H9 (cell line): ENCODE results near the gene PSKH1. TPM values are rescaled to one million over a fixed set of nuclear protein-coding genes. Genes with fewer than 3 reads are reported as not detected.
A peak's percentile ranks its signal among the peaks of the same experiment; 100 is the strongest.

Experiments used
- DNase-seq: peaks from one replicate; pipeline ENCODE4 v3.0.0-alpha.2; 2017
- H2AFZ ChIP-seq: one replicate; pipeline ENCODE4 v1.6.1; 2013; ENCODE audit warnings: mild to moderate bottlenecking, low read length, control low read depth, moderate library complexity
- H2AK5ac ChIP-seq: 2 replicates; pipeline ENCODE4 v1.6.1; 2013; ENCODE audit warnings: low read length, control low read depth, mixed read lengths; ENCODE audit not compliant: insufficient read length
- H2BK120ac ChIP-seq: one replicate; pipeline ENCODE4 v1.6.1; 2013; ENCODE audit warnings: low read depth, mild to moderate bottlenecking, low read length, control low read depth, inconsistent platforms; ENCODE audit not compliant: poor library complexity, severe bottlenecking
- H2BK12ac ChIP-seq: 2 replicates; pipeline ENCODE4 v1.6.1; 2013; ENCODE audit warnings: low read length, control low read depth, mixed read lengths, low read depth; ENCODE audit not compliant: insufficient read length
- H2BK15ac ChIP-seq: 2 replicates; pipeline ENCODE4 v1.6.1; 2013; ENCODE audit warnings: low read depth, low read length, control low read depth
- H2BK20ac ChIP-seq: one replicate; pipeline ENCODE4 v1.6.1; 2013; ENCODE audit warnings: low read depth, mild to moderate bottlenecking, low read length, control low read depth, inconsistent platforms; ENCODE audit not compliant: poor library complexity, severe bottlenecking
- H2BK5ac ChIP-seq: 2 replicates; pipeline ENCODE4 v1.6.1; 2013; ENCODE audit warnings: low read length, control low read depth, mixed read lengths; ENCODE audit not compliant: insufficient read length
- H3K14ac ChIP-seq: 2 replicates; pipeline ENCODE4 v1.6.1; 2013; ENCODE audit warnings: low read length, control low read depth; ENCODE audit not compliant: insufficient read depth
- H3K18ac ChIP-seq: 2 replicates; pipeline ENCODE4 v1.6.1; 2013; ENCODE audit warnings: low read depth, mild to moderate bottlenecking, mixed read lengths, low read length, control low read depth; ENCODE audit not compliant: insufficient read length
- H3K23ac ChIP-seq: 2 replicates; pipeline ENCODE4 v1.6.1; 2013; ENCODE audit warnings: low read length, control low read depth, mixed read lengths, low read depth; ENCODE audit not compliant: insufficient read length
- H3K23me2 ChIP-seq: 2 replicates; pipeline ENCODE4 v1.6.1; 2013; ENCODE audit warnings: low read depth, mild to moderate bottlenecking, mixed read lengths, low read length, control low read depth; ENCODE audit not compliant: insufficient read length, poor library complexity, severe bottlenecking
- H3K27ac ChIP-seq: 2 replicates; pipeline ENCODE4 v1.5.1; 2013; ENCODE audit warnings: low read length, control low read depth, mixed read lengths, low read depth; ENCODE audit not compliant: insufficient read length
- H3K27me3 ChIP-seq: 2 replicates; pipeline ENCODE4 v1.6.1; 2013; ENCODE audit warnings: low read length, control low read depth, inconsistent platforms; ENCODE audit not compliant: insufficient read depth
- H3K4ac ChIP-seq: 2 replicates; pipeline ENCODE4 v1.6.1; 2013; ENCODE audit warnings: low read depth, mild to moderate bottlenecking, control low read depth, inconsistent platforms, low read length, moderate library complexity
- H3K4me1 ChIP-seq: 2 replicates; pipeline ENCODE4 v1.6.1; 2013; ENCODE audit warnings: low read length, control low read depth, inconsistent platforms; ENCODE audit not compliant: insufficient read depth
- H3K4me2 ChIP-seq: 2 replicates; pipeline ENCODE4 v1.6.1; 2013; ENCODE audit warnings: low read length, control low read depth, mixed read lengths; ENCODE audit not compliant: insufficient read length, insufficient read depth
- H3K56ac ChIP-seq: 2 replicates; pipeline ENCODE4 v1.6.1; 2013; ENCODE audit warnings: low read depth, mild to moderate bottlenecking, mixed read lengths, low read length, control low read depth; ENCODE audit not compliant: insufficient read length
- H3K79me1 ChIP-seq: 2 replicates; pipeline ENCODE4 v1.6.1; 2013; ENCODE audit warnings: low read depth, mild to moderate bottlenecking, moderate library complexity, low read length, control low read depth, inconsistent platforms; ENCODE audit not compliant: insufficient read depth, poor library complexity, severe bottlenecking
- H3K79me2 ChIP-seq: 2 replicates; pipeline ENCODE4 v1.6.1; 2013; ENCODE audit warnings: low read length, control low read depth, inconsistent platforms; ENCODE audit not compliant: insufficient read depth
- H3K9ac ChIP-seq: 2 replicates; pipeline ENCODE4 v1.6.1; 2013; ENCODE audit warnings: low read length, control low read depth, mixed read lengths; ENCODE audit not compliant: insufficient read length; ENCODE audit errors: extremely low read depth
- H3K9me3 ChIP-seq: one replicate; pipeline ENCODE4 v1.6.1; 2013; ENCODE audit warnings: low read depth, low read length, inconsistent platforms; ENCODE audit not compliant: control insufficient read depth
- H3T11ph ChIP-seq: one replicate; pipeline ENCODE4 v1.6.1; 2013; ENCODE audit warnings: mild to moderate bottlenecking, low read length, control low read depth, inconsistent platforms
- H4K20me1 ChIP-seq: one replicate; pipeline ENCODE4 v1.6.1; 2013; ENCODE audit not compliant: control insufficient read depth, insufficient read length, insufficient read depth
- H4K5ac ChIP-seq: 2 replicates; pipeline ENCODE4 v1.6.1; 2013; ENCODE audit warnings: low read depth, mild to moderate bottlenecking, mixed read lengths, low read length, control low read depth; ENCODE audit not compliant: insufficient read length
- H4K8ac ChIP-seq: replicated peaks from 2 replicates; pipeline ENCODE4 v1.6.1; 2013; ENCODE audit warnings: low read length, control low read depth, mixed read lengths, low read depth; ENCODE audit not compliant: insufficient read length
- H4K91ac ChIP-seq: 2 replicates; pipeline ENCODE4 v1.6.1; 2013; ENCODE audit warnings: low read depth, mild to moderate bottlenecking, moderate library complexity, mixed read lengths, low read length, control low read depth; ENCODE audit not compliant: insufficient read length
- H3K27ac Mint-ChIP-seq, 3 experiments: 2 replicates in 2 of 3; 3 replicates in 1 of 3; pipeline ENCODE4 v1.8.0; 2020 to 2021; ENCODE audit warnings: mixed read lengths in 3 of 3, mild to moderate bottlenecking in 1 of 3, moderate library complexity in 1 of 3
- H3K27me3 Mint-ChIP-seq: 2 replicates; pipeline ENCODE4 v1.8.0; 2021; ENCODE audit warnings: low read depth, mild to moderate bottlenecking, moderate library complexity, mixed read lengths
- H3K36me3 Mint-ChIP-seq, 3 experiments: 2 replicates in 2 of 3; 3 replicates in 1 of 3; pipeline ENCODE4 v1.8.0; 2020 to 2021; ENCODE audit warnings: low read depth in 3 of 3, mixed read lengths in 3 of 3; ENCODE audit not compliant: insufficient read depth in 1 of 3
- H3K4me1 Mint-ChIP-seq, 2 experiments: 2 replicates each; pipeline ENCODE4 v1.8.0; 2020; ENCODE audit warnings: mixed read lengths in 2 of 2
- H3K4me3 Mint-ChIP-seq, 2 experiments: 2 replicates in 1 of 2; 3 replicates in 1 of 2; pipeline ENCODE4 v1.8.0; 2020 to 2021; ENCODE audit warnings: mild to moderate bottlenecking in 2 of 2, mixed read lengths in 2 of 2, moderate library complexity in 1 of 2
- H3K9me3 Mint-ChIP-seq, 2 experiments: 2 replicates in 1 of 2; 3 replicates in 1 of 2; pipeline ENCODE4 v1.8.0; 2020; ENCODE audit warnings: mild to moderate bottlenecking in 2 of 2, mixed read lengths in 2 of 2, moderate library complexity in 1 of 2
- WGBS: extraction: QIAGEN DNeasy Blood & Tissue Kit; methylation state at CpG from one replicate; pipeline ENCODE4 v1.1.7; 2013; ENCODE audit warnings: missing lambda C conversion rate, low lambda C conversion rate, mixed read lengths; ENCODE audit not compliant: insufficient read length; ENCODE audit errors: extremely low coverage; 5-methylcytosine and 5-hydroxymethylcytosine counted together
- total RNA-seq: library from RNA; stranded (reverse); gene quantifications from 2 replicates; pipeline ENCODE4 v1.2.1, GENCODE V29; 2021
- TF ChIP-seq, protein P1 (sequence below): fragments of 200-600 bp; sonication (generic); conservative IDR thresholded peaks from 3 replicates; pipeline ENCODE4 v1.8.0; 2021; ENCODE audit warnings: antibody characterized with exemption, mild to moderate bottlenecking

The PSKH1 gene
- total RNA-seq, 1 experiment from 2014 or later, result 29.1 TPM

GRCh38 chr16:67846063-67846319, 47.1 kb upstream of the PSKH1 start:
- Mint-ChIP-seq H3K27me3 (no peaks in the 10 kb centered on the region), H3K4me1 (peaks cover 46 to 50% of the 10 kb centered on the region in 2 experiments)
- no peaks in the 10 kb centered on the region for H4K20me1 ChIP-seq

More at GRCh38 chr16:67846063-67846319, 47.1 kb upstream of the PSKH1 start:
- H3K27me3 ChIP-seq, result no peaks in the 10 kb centered on the region
- H3K79me1 ChIP-seq, result no peaks in the 10 kb centered on the region
- peak overlapping the region; percentile 73 to 91 for H3K4me3 Mint-ChIP-seq
- peak overlapping the region; percentile 61 for H3K27ac ChIP-seq
- no peak overlapping the region for H2AK5ac ChIP-seq
- no peak for DNase-seq
- no peak overlapping the region for H4K91ac ChIP-seq
- H3K9me3 Mint-ChIP-seq, result peaks cover 0 to 2% of the 10 kb centered on the region in 2 experiments; a peak in 1 of 5 replicates
- no peak overlapping the region for H4K5ac ChIP-seq
- no peak overlapping the region for H2BK5ac ChIP-seq
- H2BK15ac ChIP-seq, result no peak overlapping the region
- H2BK12ac ChIP-seq, result no peak overlapping the region
- peak overlapping the region; percentile 93 to 98 (median 96); a peak in 6 of 7 replicates for H3K27ac Mint-ChIP-seq
- WGBS, result no CpG with 5 or more reads among the region's 2 CpGs
- peak overlapping the region; percentile 80 for H3K9ac ChIP-seq
- H2AFZ ChIP-seq, result no peak overlapping the region
- no peak overlapping the region for H4K8ac ChIP-seq
- H3K23me2 ChIP-seq, result peaks cover 14% of the 10 kb centered on the region
- no peak overlapping the region for H2BK120ac ChIP-seq
- H3K4me1 ChIP-seq, result peaks cover 10% of the 10 kb centered on the region; the same call in 1 of the 2 replicates
- no peak overlapping the region for H3T11ph ChIP-seq
- no peak overlapping the region for H3K23ac ChIP-seq
- no peak overlapping the region for H2BK20ac ChIP-seq
- H3K36me3 Mint-ChIP-seq, result peaks cover 11 to 22% (median 14%) of the 10 kb centered on the region in 3 experiments
- peak overlapping the region; percentile 82 for H3K4me2 ChIP-seq
- peak overlapping the region; percentile 81 for H3K14ac ChIP-seq
- TF ChIP-seq, protein P1, sequence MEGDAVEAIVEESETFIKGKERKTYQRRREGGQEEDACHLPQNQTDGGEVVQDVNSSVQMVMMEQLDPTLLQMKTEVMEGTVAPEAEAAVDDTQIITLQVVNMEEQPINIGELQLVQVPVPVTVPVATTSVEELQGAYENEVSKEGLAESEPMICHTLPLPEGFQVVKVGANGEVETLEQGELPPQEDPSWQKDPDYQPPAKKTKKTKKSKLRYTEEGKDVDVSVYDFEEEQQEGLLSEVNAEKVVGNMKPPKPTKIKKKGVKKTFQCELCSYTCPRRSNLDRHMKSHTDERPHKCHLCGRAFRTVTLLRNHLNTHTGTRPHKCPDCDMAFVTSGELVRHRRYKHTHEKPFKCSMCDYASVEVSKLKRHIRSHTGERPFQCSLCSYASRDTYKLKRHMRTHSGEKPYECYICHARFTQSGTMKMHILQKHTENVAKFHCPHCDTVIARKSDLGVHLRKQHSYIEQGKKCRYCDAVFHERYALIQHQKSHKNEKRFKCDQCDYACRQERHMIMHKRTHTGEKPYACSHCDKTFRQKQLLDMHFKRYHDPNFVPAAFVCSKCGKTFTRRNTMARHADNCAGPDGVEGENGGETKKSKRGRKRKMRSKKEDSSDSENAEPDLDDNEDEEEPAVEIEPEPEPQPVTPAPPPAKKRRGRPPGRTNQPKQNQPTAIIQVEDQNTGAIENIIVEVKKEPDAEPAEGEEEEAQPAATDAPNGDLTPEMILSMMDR, result no peak
- no peak overlapping the region for H3K4ac ChIP-seq
- peaks cover 20% of the 10 kb centered on the region; the same call in 1 of the 2 replicates for H3K79me2 ChIP-seq
- no peak overlapping the region for H3K56ac ChIP-seq
- H3K18ac ChIP-seq, result peak overlapping the region; percentile 55
- no peaks in the 10 kb centered on the region for H3K9me3 ChIP-seq
